HepG2 (cell line): ENCODE results near the gene CNNM3. TPM values are rescaled to one million over a fixed set of nuclear protein-coding genes. Genes with fewer than 3 reads are reported as not detected.

Experiments
- ATAC-seq: fragments of 200-7000 bp; cut with Tn5 transposase; 3 replicates; pipeline ENCODE4 v1.9.1; 2020; ENCODE audit warnings: mild to moderate bottlenecking, moderate library complexity
- BruUV-seq: library from RNA; stranded (reverse); fragments of 400-500 nt; replicated peaks from 2 replicates; lab custom pipeline; 2021; lab: Mats Ljungman, UMichigan
- CTCF ChIA-PET: fragments of 300-600 bp; formaldehyde crosslinking; extraction: SDS; loops from one replicate; lab custom pipeline; 2021; ENCODE audit warnings: low total read pairs, inconsistent platforms, low intra/inter-chr PET ratio; lab: Yijun Ruan, JAX
- POLR2A ChIA-PET: fragments of 350-600 bp; sonication (Branson Sonifier 250); formaldehyde crosslinking; loops from one replicate; lab custom pipeline; 2020; ENCODE audit warnings: antibody characterized with exemption, inconsistent platforms; lab: Yijun Ruan, JAX
- DNase-seq: peaks from one replicate; pipeline ENCODE4 v3.0.0-alpha.2; 2015; ENCODE audit warnings: low spot score
- FAIRE-seq: peaks from 3 replicates; lab custom pipeline; 2011; peaks lifted over from hg19 to GRCh38; lab: Jason Lieb, UNC
- H2AFZ ChIP-seq: one replicate; pipeline ENCODE4 v1.6.1; 2011; ENCODE audit warnings: low read length, inconsistent platforms
- H3K27ac ChIP-seq: fragments of 300-600 bp; 3 replicates; pipeline ENCODE4 v1.8.0; 2011; ENCODE audit warnings: mixed run types, mild to moderate bottlenecking, mixed read lengths, low read length, inconsistent platforms; ENCODE audit not compliant: insufficient read depth; ENCODE audit errors: extremely low read length
- H3K27me3 ChIP-seq, 2 experiments: fragments of 200-600 bp in 1 of 2; 2 replicates in 1 of 2; 3 replicates in 1 of 2; pipeline versions ENCODE4 v1.6.0 to v1.8.0; 2011; ENCODE audit warnings: low read length in 2 of 2, mild to moderate bottlenecking in 2 of 2, moderate library complexity in 2 of 2, inconsistent platforms in 1 of 2; ENCODE audit not compliant: insufficient read depth in 2 of 2, control insufficient read depth in 1 of 2
- H3K36me3 ChIP-seq, 2 experiments: fragments of 200-600 bp in 1 of 2; replicated peaks in 1 of 2; 2 replicates in 1 of 2; 3 replicates in 1 of 2; pipeline versions ENCODE4 v1.5.1 to v1.8.0; 2011; ENCODE audit warnings: low read length in 2 of 2, inconsistent platforms in 1 of 2; ENCODE audit not compliant: insufficient read depth in 2 of 2, control insufficient read depth in 1 of 2
- H3K4me1 ChIP-seq: 2 replicates; pipeline ENCODE4 v1.5.1; 2012; ENCODE audit warnings: low read length, inconsistent platforms; ENCODE audit not compliant: insufficient read depth
- H3K4me2 ChIP-seq: 2 replicates; pipeline ENCODE4 v1.6.0; 2011; ENCODE audit warnings: low read depth, low read length, inconsistent platforms
- H3K4me3 ChIP-seq, 3 experiments: fragments of 200-600 bp in 1 of 3; sonication (generic), shearing (Covaris generic) in 1 of 3; replicated peaks in 1 of 3; 2 replicates each; pipeline ENCODE4 v1.5.1; 2011 to 2016; ENCODE audit warnings: low read length in 3 of 3, inconsistent platforms in 2 of 3, low read depth in 2 of 3, mild to moderate bottlenecking in 2 of 3, control low read depth in 1 of 3, mixed read lengths in 1 of 3; ENCODE audit not compliant: insufficient read depth in 1 of 3
- H3K79me2 ChIP-seq: one replicate; pipeline ENCODE4 v1.6.1; 2011; ENCODE audit warnings: low read length, inconsistent platforms; ENCODE audit not compliant: insufficient read depth
- H3K9ac ChIP-seq: 2 replicates; pipeline ENCODE4 v1.6.0; 2011; ENCODE audit warnings: mild to moderate bottlenecking, low read depth, low read length, inconsistent platforms; ENCODE audit not compliant: insufficient read depth
- H3K9me3 ChIP-seq: 2 replicates; pipeline ENCODE4 v1.5.1; 2012; ENCODE audit warnings: mild to moderate bottlenecking, low read length
- H4K20me1 ChIP-seq: 2 replicates; pipeline ENCODE4 v1.6.0; 2011; ENCODE audit warnings: inconsistent platforms, mild to moderate bottlenecking, low read length, moderate library complexity; ENCODE audit not compliant: insufficient read depth
- ARHGAP35 ChIP-seq: sonication (generic); formaldehyde crosslinking; IDR thresholded peaks from 2 replicates; pipeline ENCODE4 v1.9.0; 2022; ENCODE audit warnings: mild to moderate bottlenecking, inconsistent platforms, moderate library complexity, missing genetic modification reagents, borderline replicate concordance
- FLYWCH1 ChIP-seq: sonication (generic); formaldehyde crosslinking; IDR thresholded peaks from 2 replicates; pipeline ENCODE4 v1.8.1; 2023; ENCODE audit warnings: mild to moderate bottlenecking, missing genetic modification reagents
- HDAC2 ChIP-seq: sonication (generic); formaldehyde crosslinking; IDR thresholded peaks from 2 replicates; pipeline ENCODE4 v1.4.0; 2020; ENCODE audit warnings: missing genetic modification reagents
- HHEX ChIP-seq: IDR thresholded peaks from 2 replicates; pipeline ENCODE4 v1.6.1; 2016; ENCODE audit warnings: control low read depth
- HNRNPL ChIP-seq: fragments of 200-400 bp; formaldehyde crosslinking; IDR thresholded peaks from 2 replicates; pipeline ENCODE4 v1.6.1; 2017; ENCODE audit warnings: mild to moderate bottlenecking, low read depth, low read length
- NFIC ChIP-seq: IDR thresholded peaks from 2 replicates; pipeline ENCODE4 v1.6.1; 2012; ENCODE audit warnings: mild to moderate bottlenecking, low read length, inconsistent platforms
- PTBP1 ChIP-seq: fragments of 200-400 bp; formaldehyde crosslinking; IDR thresholded peaks from 2 replicates; pipeline ENCODE4 v1.6.1; 2018; ENCODE audit warnings: low read length, low read depth; ENCODE audit not compliant: poor library complexity, severe bottlenecking
- REXO4 ChIP-seq: sonication (generic); formaldehyde crosslinking; IDR thresholded peaks from 2 replicates; pipeline ENCODE4 v1.8.0; 2022; ENCODE audit warnings: missing genetic modification reagents, mild to moderate bottlenecking, borderline replicate concordance
- SMAD1 ChIP-seq: sonication (generic); formaldehyde crosslinking; IDR thresholded peaks from 2 replicates; pipeline ENCODE4 v1.4.0; 2020; ENCODE audit warnings: missing genetic modification reagents, low read depth, mild to moderate bottlenecking, borderline replicate concordance
- U2AF1 ChIP-seq: fragments of 200-400 bp; formaldehyde crosslinking; optimal IDR thresholded peaks from 2 replicates; pipeline ENCODE3; 2017; ENCODE audit warnings: mild to moderate bottlenecking, low read depth, low read length
- ZNF33A ChIP-seq: sonication (generic); formaldehyde crosslinking; IDR thresholded peaks from 2 replicates; pipeline ENCODE4 v1.5.1; 2020; ENCODE audit warnings: missing genetic modification reagents, mild to moderate bottlenecking, moderate library complexity, borderline replicate concordance
- ZNF446 ChIP-seq: sonication (generic); formaldehyde crosslinking; IDR thresholded peaks from 2 replicates; pipeline ENCODE4 v1.5.0; 2020; ENCODE audit warnings: mild to moderate bottlenecking, missing genetic modification reagents
- ZNF570 ChIP-seq: sonication (generic); formaldehyde crosslinking; IDR thresholded peaks from 2 replicates; pipeline ENCODE4 v1.4.0; 2020; ENCODE audit warnings: mild to moderate bottlenecking, missing genetic modification reagents, borderline replicate concordance
- ZNF740 ChIP-seq: sonication (generic); formaldehyde crosslinking; IDR thresholded peaks from 2 replicates; pipeline ENCODE4 v1.4.0; 2020; ENCODE audit warnings: missing genetic modification reagents
- ZNF75D ChIP-seq: sonication (generic); formaldehyde crosslinking; IDR thresholded peaks from 2 replicates; pipeline ENCODE4 v1.8.1; 2023; ENCODE audit warnings: missing genetic modification reagents, mild to moderate bottlenecking, borderline replicate concordance
- ZSCAN21 ChIP-seq: sonication (generic); formaldehyde crosslinking; IDR thresholded peaks from 2 replicates; pipeline ENCODE4 v1.8.0; 2022; ENCODE audit warnings: mild to moderate bottlenecking, missing genetic modification reagents, moderate library complexity, borderline replicate concordance
- WGBS: methylation state at CpG from one replicate; pipeline ENCODE4 v1.1.6; 2017; ENCODE audit warnings: low lambda C conversion rate; 5-methylcytosine and 5-hydroxymethylcytosine counted together
- in situ Hi-C: cut with HindIII; loops from 2 replicates; pipeline ENCODE4 v1.10.0; 2017; ENCODE audit warnings: low pct_unique_long_range_greater_than_20kb; ENCODE audit not compliant: extremely low pct_ligation_motif_present
- intact Hi-C: fragments of 100-400 bp; cut with micrococcal nuclease; formaldehyde crosslinking; loops from one replicate; pipeline ENCODE4 v1.10.0; 2022; ENCODE audit not compliant: unreplicated experiment
- polyA plus RNA-seq, 8 experiments: library from polyadenylated mRNA; depleted of rRNA in 3 of 8; stranded (reverse) in 7 of 8; unstranded in 1 of 8; fragments of >200 nt; fragmentation: Illumina TruSeq in 4 of 8; extraction: Trizol in 4 of 8; gene quantifications; 2 replicates each; pipeline versions ENCODE4 v1.2.1 to v1.2.3, GENCODE V29; 2011 to 2016; ENCODE audit warnings: low read depth in 4 of 8, missing spikeins in 1 of 8, mixed read lengths in 1 of 8; ENCODE audit not compliant: insufficient read depth in 1 of 8
- total RNA-seq, 5 experiments: library from RNA; depleted of rRNA; stranded (reverse); fragments of >200 nt; fragmentation: Illumina TruSeq; extraction: Trizol; gene quantifications; 2 replicates each; pipeline ENCODE4 v1.2.3, GENCODE V29; 2016; ENCODE audit warnings: low read depth in 1 of 5

CNNM3 gene
- total and polyA plus RNA-seq, 2 of the 13 experiments (the other 11 are each of a cell fraction or from before 2014, with no cell fraction given) = 21.2 to 27.9 TPM

GRCh38 chr2:96880891-96881273 is 64.8 kb downstream of the CNNM3 start:
- Histone ChIP-seq H3K27me3 (peaks cover 45 to 96% of the 10 kb centered on the region in 2 experiments), H2AFZ (no peak overlapping the region), H3K27ac (no peak overlapping the region), H3K4me1 (no peaks in the 10 kb centered on the region), H3K4me2 (no peak overlapping the region), H3K36me3 (no peaks in the 10 kb centered on the region), H3K9me3 (no peaks in the 10 kb centered on the region), H4K20me1 (no peaks in the 10 kb centered on the region; the same call in 1 of the 2 replicates)
- intact Hi-C loops = no loop called here
- ChIA-PET CTCF (no interaction called here), POLR2A (interaction anchor here (1.2 kb wide), 1 partner anchor 23 kb away, joined by 4 read pairs; the partner anchor contains the start of gene ANKRD39)
- DNase-seq (no peak), ATAC-seq (no peak)
- BruUV-seq = no TSS peak
- 39% methylated on average over 6 of the region's 6 CpGs for WGBS
- TF ChIP-seq ZSCAN21 (no peak), FLYWCH1 (CRISPR knock-in tag) (no peak), SMAD1 (CRISPR knock-in tag) (no peak), HNRNPL (no peak), REXO4 (no peak), HDAC2 (no peak)
- TF ChIP-seq, all 625 proteins: peak for 0
- no peaks in the 10 kb centered on the region for H3K79me2 ChIP-seq
- H3K9ac ChIP-seq = no peak overlapping the region
- H3K4me3 ChIP-seq = no peak overlapping the region
- in situ Hi-C loops = no loop called here
- FAIRE-seq = no peak

GRCh38 chr2:96881349-96882195 is 65.5 kb downstream of the CNNM3 start:
- intact Hi-C loops = no loop called here
- Histone ChIP-seq H3K9ac (no peak overlapping the region), H3K36me3 (no peaks in the 10 kb centered on the region), H3K9me3 (no peaks in the 10 kb centered on the region), H3K4me1 (no peaks in the 10 kb centered on the region), H4K20me1 (no peaks in the 10 kb centered on the region; the same call in 1 of the 2 replicates), H3K4me2 (no peak overlapping the region), H3K27ac (no peak overlapping the region), H3K79me2 (no peaks in the 10 kb centered on the region), H3K4me3 (no peak overlapping the region), H2AFZ (no peak overlapping the region), H3K27me3 (peaks cover 42 to 96% of the 10 kb centered on the region in 2 experiments)
- no peak for DNase-seq
- FAIRE-seq = no peak
- WGBS = 25% methylated on average over 10 of the region's 10 CpGs
- in situ Hi-C loops = no loop called here
- POLR2A ChIA-PET = no interaction called here
- no peak for ATAC-seq
- CTCF ChIA-PET = no interaction called here
- BruUV-seq = no TSS peak
- TF ChIP-seq ZNF740 = no peak
- TF ChIP-seq ZNF570 (CRISPR knock-in tag) = no peak
- TF ChIP-seq PTBP1 = no peak
- TF ChIP-seq ZNF446 (CRISPR knock-in tag) = no peak
- TF ChIP-seq NFIC = no peak
- TF ChIP-seq HHEX (CRISPR knock-in tag) = no peak
- no peak for TF ChIP-seq ARHGAP35
- TF ChIP-seq ZNF33A = no peak
- TF ChIP-seq ZNF75D = no peak
- TF ChIP-seq U2AF1 = no peak
